Mucosa of rectum (tissue), 2 donors: ENCODE data around the gene PVRIG.
A peak's percentile ranks its signal among the peaks of the same experiment; 100 is the strongest.
"Not testable (repeated sequence)": the region's sequence is repeated elsewhere in the genome, so short reads cannot be mapped to it uniquely, and the experiment has no call there.

ENCODE experiments used
- H3K27ac ChIP-seq, 2 donors: one replicate each; pipeline ENCODE4 v1.7.0; 2013; ENCODE audit warnings: inconsistent platforms in 2 of 2, low read depth in 2 of 2, low read length in 2 of 2
- H3K27me3 ChIP-seq, 2 donors: one replicate each; pipeline ENCODE4 v1.7.0; 2013; ENCODE audit warnings: low read length in 2 of 2; ENCODE audit not compliant: control insufficient read depth in 2 of 2, insufficient read depth in 2 of 2
- H3K36me3 ChIP-seq, 2 donors: one replicate each; pipeline ENCODE4 v1.7.0; 2013; ENCODE audit warnings: low read length in 2 of 2; ENCODE audit not compliant: control insufficient read depth in 2 of 2, insufficient read depth in 2 of 2
- H3K4me1 ChIP-seq, 2 donors: one replicate each; pipeline ENCODE4 v1.7.0; 2013; ENCODE audit warnings: low read length in 2 of 2, mild to moderate bottlenecking in 1 of 2; ENCODE audit not compliant: control insufficient read depth in 2 of 2, insufficient read depth in 2 of 2
- H3K4me3 ChIP-seq, 2 donors: one replicate each; pipeline ENCODE4 v1.7.0; 2013; ENCODE audit warnings: low read length in 2 of 2
- H3K9ac ChIP-seq, 2 donors: one replicate each; pipeline ENCODE4 v1.7.0; 2013; ENCODE audit warnings: low read length in 2 of 2, low read depth in 1 of 2, mild to moderate bottlenecking in 1 of 2
- H3K9me3 ChIP-seq, 2 donors: one replicate each; pipeline ENCODE4 v1.7.0; 2013; ENCODE audit warnings: low read length in 2 of 2; ENCODE audit not compliant: control insufficient read depth in 2 of 2
- donor health status: healthy.
- donor health status: Normal muscosa, but diverticular disease.

Gene PVRIG

GRCh38 chr7:100213672-100214071 is 6.1 kb upstream of the PVRIG start:
- no peaks in the 10 kb centered on the region for H3K36me3 ChIP-seq
- H3K27ac ChIP-seq: peak overlapping the region; percentile 49 to 66
- H3K9ac ChIP-seq: peak overlapping the region in 1 of 2 donors; percentile 44
- peaks cover 25 to 32% of the 10 kb centered on the region in 2 donors for H3K4me1 ChIP-seq
- no peaks in the 10 kb centered on the region for H3K27me3 ChIP-seq
- H3K9me3 ChIP-seq: no peaks in the 10 kb centered on the region
- H3K4me3 ChIP-seq: no peak overlapping the region

GRCh38 chr7:100214356-100214755 is 5.4 kb upstream of the PVRIG start:
- peaks cover 18 to 26% of the 10 kb centered on the region in 2 donors for H3K4me1 ChIP-seq
- H3K9me3 ChIP-seq, H3K36me3 ChIP-seq, H3K27me3 ChIP-seq, H3K9ac ChIP-seq, H3K4me3 ChIP-seq: not testable (repeated sequence)
- peak overlapping the region; percentile 32 to 66 for H3K27ac ChIP-seq

DNA sequence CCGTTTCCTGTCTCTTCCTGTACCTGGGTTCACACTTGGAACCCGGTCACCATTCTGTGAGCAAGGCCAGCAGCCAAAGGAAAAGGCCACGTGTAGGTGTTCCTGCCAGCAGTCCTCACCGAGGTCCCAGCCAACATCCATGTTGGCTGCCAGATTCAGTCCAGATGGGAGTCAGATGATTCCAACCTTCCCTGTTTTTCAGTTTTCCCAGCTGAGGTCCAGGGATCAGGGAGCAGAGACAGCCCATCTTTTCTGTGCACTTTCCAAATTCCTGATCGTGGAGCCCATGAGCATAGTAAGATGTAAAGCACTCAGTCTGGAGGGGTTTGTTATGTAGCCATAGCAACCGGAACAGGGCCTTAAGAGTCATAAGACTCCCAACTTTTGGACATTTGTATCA is 3.9 kb upstream of the PVRIG start:
- no peaks in the 10 kb centered on the region for H3K27me3 ChIP-seq
- H3K4me3 ChIP-seq: no peak overlapping the region
- H3K36me3 ChIP-seq: no peaks in the 10 kb centered on the region
- H3K27ac ChIP-seq: no peak overlapping the region
- H3K9me3 ChIP-seq: no peaks in the 10 kb centered on the region
- H3K9ac ChIP-seq: no peak overlapping the region
- peaks cover 9 to 25% of the 10 kb centered on the region in 2 donors for H3K4me1 ChIP-seq

DNA sequence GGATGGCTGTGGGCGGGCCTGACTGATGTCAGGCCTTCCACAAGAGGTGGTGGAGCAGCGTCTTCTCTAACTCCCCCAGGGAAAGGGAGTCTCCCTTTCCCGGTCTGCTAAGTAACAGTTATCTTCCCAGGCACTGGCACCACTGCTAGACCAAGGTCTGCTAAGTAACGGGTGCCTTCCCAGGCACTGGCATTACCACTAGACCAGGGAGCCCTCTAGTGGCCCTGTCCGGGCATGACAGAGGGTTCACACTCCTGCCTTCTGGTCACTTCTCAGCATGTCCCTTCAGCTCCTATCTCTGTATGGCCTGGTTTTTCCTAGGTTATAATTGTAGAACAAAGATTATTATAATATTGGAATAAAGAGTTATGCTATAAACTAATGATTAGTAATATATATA is 1.8 kb upstream of the PVRIG start:
- not testable (repeated sequence) for H3K9ac ChIP-seq, H3K27me3 ChIP-seq, H3K36me3 ChIP-seq, H3K4me3 ChIP-seq, H3K9me3 ChIP-seq, H3K27ac ChIP-seq
- H3K4me1 ChIP-seq: peaks cover under 1 to 13% of the 10 kb centered on the region in 2 donors

- no peak overlapping the region for H3K4me3 ChIP-seq
- H3K9ac ChIP-seq: peak overlapping the region in 1 of 2 donors; percentile 8
- no peaks in the 10 kb centered on the region for H3K36me3 ChIP-seq
- H3K9me3 ChIP-seq: no peaks in the 10 kb centered on the region
- H3K27ac ChIP-seq: peak overlapping the region in 1 of 2 donors; percentile 86
- no peaks in the 10 kb centered on the region for H3K27me3 ChIP-seq
- peaks cover 0 to 6% of the 10 kb centered on the region in 2 donors for H3K4me1 ChIP-seq
Observed at GRCh38 chr7:100219271-100219737, 445 bp upstream of the PVRIG start.

- Histone ChIP-seq H3K27me3 (no peaks in the 10 kb centered on the region), H3K36me3 (no peaks in the 10 kb centered on the region), H3K4me3 (peak overlapping the region; percentile 2 to 52), H3K9me3 (no peaks in the 10 kb centered on the region), H3K4me1 (peaks cover 0 to 2% of the 10 kb centered on the region in 2 donors), H3K9ac (peak overlapping the region in 1 of 2 donors; percentile 41), H3K27ac (peak overlapping the region; percentile 64 to 86)
Observed at GRCh38 chr7:100220586-100221230, 959 bp downstream of the PVRIG start.

DNA sequence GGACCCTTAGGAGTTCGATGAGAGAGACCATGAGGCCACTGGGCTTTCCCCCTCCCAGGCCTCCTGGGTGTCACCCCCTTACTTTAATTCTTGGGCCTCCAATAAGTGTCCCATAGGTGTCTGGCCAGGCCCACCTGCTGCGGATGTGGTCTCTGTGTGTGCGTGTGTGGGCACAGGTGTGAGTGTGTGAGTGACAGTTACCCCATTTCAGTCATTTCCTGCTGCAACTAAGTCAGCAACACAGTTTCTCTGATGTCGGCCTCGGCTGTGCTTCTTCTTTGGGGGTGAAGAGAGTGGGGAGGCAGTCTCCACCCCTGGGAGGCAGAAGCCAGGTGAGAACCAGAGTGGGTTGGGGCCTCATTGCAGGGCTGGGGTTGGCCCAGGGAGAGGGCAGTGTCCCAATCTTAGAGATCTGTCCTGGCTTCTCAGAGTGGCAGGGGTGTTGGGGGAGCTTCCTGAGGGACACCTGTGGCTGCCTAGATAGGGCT is 1.5 kb downstream of the PVRIG start:
- peak overlapping the region in 1 of 2 donors; percentile 56 for H3K4me3 ChIP-seq
- peaks cover 0 to 2% of the 10 kb centered on the region in 2 donors for H3K4me1 ChIP-seq

DNA sequence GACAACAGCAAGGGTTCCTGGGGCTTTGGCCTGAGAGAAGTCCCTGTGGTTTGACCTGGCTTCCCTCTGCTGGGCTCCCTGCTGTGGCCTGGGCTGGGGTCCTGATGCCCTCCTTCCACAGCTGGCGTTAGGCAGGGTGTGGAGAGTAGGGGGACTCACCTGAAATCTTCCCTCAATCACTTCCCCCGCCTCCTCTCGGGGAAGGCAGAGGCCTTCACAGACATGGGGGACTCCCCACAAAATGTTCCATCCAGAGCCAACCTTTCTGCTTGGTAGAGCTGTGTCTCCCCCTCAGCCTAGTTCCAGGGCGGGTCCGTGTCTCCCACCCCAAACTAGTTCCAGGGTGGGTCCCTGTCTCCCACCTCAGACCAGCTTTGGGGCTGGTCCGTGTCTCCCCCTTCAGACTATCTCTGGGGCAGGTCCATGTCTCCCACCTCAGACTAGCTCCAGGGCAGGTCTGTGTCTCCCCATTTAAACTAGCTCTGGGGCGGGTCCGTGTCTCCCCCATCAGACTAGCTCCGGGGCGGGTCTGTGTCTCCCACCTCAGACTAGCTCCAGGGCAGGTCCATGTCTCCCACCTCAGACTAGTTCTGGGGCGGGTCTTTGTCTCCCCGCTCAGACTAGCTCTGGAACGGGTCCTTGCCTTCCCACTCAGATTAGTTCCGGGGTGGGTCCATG is 2.2 kb downstream of the PVRIG start:
- H3K36me3 ChIP-seq: no peaks in the 10 kb centered on the region
- peak overlapping the region; percentile 64 to 83 for H3K27ac ChIP-seq
- peak overlapping the region; percentile 29 to 47 for H3K9ac ChIP-seq
- H3K4me1 ChIP-seq: peaks cover 0 to 2% of the 10 kb centered on the region in 2 donors
- no peaks in the 10 kb centered on the region for H3K27me3 ChIP-seq
- no peaks in the 10 kb centered on the region for H3K9me3 ChIP-seq
- peak overlapping the region in 1 of 2 donors; percentile 56 for H3K4me3 ChIP-seq

More for the DNA sequence above, 1.5 kb downstream of the PVRIG start:
- Histone ChIP-seq H3K9me3 (no peaks in the 10 kb centered on the region), H3K27ac (peak overlapping the region; percentile 64 to 86), H3K9ac (peak overlapping the region; percentile 29 to 47), H3K36me3 (no peaks in the 10 kb centered on the region), H3K27me3 (no peaks in the 10 kb centered on the region)

GRCh38 chr7:100222445-100223132 is 2.8 kb downstream of the PVRIG start:
- Histone ChIP-seq H3K4me3 (no peak overlapping the region), H3K9me3 (no peaks in the 10 kb centered on the region), H3K36me3 (no peaks in the 10 kb centered on the region), H3K27ac (no peak overlapping the region), H3K4me1 (peaks cover 0 to under 1% of the 10 kb centered on the region in 2 donors), H3K27me3 (no peaks in the 10 kb centered on the region), H3K9ac (no peak overlapping the region)
